Ureter (tissue), 1 donor: ENCODE data around the gene SRP9. TPM values are rescaled to one million over a fixed set of nuclear protein-coding genes. Genes with fewer than 3 reads are reported as not detected.

Experiments used
- DNase-seq: peaks from one replicate; pipeline ENCODE4 v3.0.0-alpha.2; 2020; ENCODE audit warnings: low spot score
- total RNA-seq: library from RNA; stranded (reverse); gene quantifications from one replicate; pipeline ENCODE4 v1.2.4, GENCODE V29; 2023
- donor health status: DM: yes; HTN: yes; CAD: no.

SRP9 gene, protein sequence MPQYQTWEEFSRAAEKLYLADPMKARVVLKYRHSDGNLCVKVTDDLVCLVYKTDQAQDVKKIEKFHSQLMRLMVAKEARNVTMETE
- total RNA-seq = 249 TPM

DNA sequence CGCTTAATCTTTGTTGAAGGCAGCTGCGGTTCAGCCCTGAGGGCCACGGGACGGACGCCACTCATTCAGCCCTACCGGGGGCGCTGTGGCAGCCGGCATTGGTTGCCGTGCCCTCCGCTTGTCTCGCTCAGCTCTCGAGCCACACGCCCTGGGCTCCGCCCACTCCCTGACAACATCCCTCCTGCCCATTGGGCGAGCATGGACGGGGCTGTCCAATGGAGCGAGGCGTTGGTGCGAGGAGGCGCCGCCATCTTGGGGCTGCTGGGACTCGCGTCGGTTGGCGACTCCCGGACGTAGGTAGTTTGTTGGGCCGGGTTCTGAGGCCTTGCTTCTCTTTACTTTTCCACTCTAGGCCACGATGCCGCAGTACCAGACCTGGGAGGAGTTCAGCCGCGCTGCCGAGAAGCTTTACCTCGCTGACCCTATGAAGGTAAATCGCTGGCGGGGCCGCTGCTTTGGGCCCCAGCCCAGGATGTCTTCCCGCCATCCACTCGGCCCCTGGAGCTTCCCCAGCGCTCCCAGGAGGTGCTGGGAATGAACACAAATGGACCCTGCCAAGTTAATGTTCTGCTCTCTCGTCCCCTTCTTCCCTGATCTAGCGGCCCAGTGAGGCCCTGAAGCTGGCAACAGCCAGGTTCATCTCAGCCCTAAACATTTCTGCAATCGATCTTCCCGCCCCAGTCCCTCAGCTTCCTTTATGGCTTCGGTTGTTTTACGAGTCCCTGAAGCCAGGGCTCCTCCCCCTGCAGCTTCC, at the start of gene SRP9:
TSS of gene SRP9 (plus strand) at position 244 of the 754 bp plus-strand sequence. CDS start at position 359, 115 bp downstream.
- DNase-seq = peak; percentile 99

DNA sequence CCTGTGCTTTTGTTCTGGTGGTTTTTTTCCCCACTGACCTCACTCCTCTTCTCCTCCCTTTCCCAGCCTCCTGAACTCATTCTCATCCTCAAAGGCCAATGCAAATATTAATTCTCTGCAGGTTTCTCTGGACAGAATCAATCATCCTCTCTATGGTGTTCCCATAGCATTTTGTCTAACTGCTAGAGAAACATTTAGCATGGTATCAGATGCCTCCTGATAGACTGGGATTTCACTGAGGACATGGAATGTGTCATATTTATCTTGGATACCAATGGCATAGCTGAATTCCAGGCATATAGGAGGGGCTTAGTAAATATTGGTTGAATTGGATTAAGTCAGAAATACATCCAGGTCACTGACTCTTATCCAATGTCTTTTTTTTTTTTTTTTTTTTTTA, 46.1 kb upstream of the SRP9 start:
- DNase-seq = no peak

DNA sequence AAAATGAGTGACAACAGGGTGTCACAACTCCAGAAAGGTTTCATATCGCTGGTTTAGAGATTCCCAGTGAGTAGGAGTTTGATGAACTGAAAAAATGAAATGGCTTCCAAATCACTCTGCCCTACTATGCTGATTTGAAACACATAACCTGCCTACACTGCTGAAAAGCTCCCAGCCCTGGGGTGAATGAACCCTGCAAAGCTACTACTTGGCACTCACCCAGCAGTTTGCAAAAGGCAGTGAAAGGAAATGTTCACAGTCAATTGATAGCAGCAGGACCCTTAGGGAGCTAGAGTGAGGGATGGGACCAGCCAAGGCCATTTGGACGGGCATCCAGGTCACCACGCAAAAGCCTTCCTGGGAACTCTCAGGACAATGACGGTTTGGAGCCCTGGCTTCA, 44.4 kb upstream of the SRP9 start:
- DNase-seq = no peak

DNA sequence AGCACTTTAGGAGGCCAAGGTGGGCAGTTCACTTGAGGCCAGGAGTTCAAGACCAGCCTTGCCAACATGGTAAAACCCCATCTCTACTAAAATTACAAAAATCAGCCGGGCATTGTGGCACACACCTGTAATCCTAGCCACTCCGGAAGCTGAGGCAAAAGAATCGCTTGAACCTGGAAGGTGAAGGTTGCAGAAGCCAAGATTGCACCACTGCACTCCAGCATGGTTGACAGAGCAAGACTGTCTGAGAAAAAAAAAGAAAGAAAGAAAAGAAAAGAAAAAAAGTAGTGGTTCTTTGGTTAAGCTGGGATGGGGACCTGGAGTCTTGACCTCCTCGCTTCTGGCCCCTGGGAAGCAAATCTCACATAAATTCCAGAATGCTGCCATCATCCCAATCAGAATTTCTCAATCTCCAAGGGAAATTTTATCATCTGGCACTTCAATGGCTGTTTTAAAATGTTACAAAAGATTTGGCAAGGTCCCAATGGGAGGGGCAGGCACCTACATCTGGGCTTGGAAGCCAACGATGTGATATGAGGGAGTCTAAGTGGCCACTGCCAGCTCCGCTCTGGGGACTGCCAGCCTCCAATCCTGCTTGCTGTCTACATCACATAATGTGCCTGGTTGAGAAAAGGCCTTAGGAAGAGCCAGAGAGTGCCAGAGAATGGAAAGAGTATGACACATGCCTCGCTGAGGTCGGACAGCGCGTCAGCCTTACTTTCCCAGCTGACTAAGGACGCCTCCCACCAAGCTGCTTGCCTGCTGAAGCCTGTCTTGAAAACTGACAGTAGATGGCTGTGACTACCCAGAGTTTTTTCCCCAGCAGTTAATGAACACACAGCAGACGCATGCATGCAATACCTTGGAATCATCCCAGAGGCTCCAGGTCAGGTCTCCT, 42.1 kb upstream of the SRP9 start:
- DNase-seq = peak; percentile 53

DNA sequence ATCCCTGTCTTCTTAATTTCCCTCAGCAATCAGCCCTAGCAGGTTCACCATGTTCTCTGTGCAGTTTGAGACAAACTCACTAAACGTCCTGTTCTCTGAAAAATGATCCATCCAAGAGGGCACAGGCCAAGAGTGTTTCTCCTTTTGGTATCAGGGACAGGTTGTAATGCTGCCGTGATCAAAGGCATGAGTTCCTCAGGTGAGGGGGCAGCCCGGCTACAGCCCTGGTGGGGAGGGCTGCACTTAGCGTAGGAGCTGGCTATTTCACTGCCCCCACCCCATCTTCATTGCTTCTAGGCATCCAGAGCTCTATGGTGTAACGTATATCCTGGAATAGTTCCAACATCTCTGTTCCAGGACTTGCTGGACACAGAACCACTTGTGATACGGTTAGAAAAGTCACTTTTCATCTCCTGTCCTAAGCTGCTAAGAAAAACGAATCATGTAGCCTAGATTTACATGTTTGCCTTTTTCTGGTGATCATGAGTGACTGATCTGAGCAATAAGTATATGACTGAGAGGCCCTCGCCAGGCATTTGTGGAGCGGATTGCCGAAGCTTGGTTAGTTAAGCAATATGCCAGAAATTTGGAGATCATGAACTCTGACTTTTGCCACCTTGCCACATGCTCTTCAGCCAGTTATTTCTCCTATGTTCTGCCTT, 41.1 kb upstream of the SRP9 start:
- DNase-seq = no peak

DNA sequence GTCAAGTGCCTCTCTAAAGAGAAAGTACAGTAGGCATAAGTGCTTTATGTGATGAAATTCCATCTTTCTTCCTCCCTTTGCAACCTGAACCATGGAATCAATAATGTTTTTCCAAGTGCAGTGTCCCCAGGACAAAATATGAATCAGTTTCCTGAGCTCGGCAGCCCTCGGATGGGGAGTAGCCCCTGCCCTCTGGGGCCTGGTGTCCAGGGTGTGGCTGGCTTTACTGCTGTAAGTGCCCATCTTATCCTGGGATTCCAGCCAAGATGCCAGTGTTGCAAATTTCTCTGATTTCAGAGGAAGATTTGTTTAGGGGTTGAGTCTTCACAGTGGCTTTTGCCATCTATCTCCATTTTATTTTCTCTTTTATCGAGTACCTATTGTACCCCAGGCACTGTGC, 40.5 kb upstream of the SRP9 start:
- DNase-seq = no peak

DNA sequence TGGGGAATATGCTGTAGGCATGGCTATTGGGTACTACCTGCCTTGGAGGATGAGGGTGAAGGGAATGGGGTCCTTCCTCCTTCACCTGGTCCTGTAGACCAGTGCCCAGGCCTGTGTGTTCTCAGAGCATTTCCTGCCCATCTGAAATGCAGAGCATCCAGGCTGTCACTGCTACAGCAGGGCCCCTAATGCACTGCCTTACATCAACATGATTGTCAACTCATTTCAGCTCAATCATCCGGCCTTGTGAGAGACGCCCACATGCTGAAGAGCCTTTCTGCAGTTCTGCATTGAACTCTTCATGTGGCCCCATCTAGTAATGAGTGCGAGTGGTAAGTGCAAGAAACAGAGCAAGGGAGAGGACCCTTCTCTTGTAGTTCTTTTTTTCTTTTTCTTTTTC, 39.8 kb upstream of the SRP9 start:
- no peak for DNase-seq

DNA sequence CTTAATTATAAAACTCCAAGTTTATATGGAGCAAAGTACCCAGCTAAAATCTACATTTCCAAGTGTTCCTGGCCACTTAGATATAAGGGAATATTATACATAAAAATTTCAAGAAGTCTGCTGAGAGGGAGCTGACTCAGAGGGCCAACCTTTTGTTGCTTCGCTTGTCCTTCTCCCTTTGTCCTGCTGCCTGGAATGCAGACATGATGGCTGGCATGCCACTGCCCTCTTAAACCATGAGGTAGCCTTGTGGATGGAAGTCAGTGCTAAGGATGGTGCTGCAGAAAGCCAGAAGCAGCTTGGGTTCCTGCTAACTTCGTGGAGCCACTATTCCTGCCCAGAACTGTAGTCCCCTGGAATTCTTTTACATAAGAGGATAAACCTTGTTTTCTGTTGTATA, 38.9 kb upstream of the SRP9 start:
- DNase-seq = no peak

DNA sequence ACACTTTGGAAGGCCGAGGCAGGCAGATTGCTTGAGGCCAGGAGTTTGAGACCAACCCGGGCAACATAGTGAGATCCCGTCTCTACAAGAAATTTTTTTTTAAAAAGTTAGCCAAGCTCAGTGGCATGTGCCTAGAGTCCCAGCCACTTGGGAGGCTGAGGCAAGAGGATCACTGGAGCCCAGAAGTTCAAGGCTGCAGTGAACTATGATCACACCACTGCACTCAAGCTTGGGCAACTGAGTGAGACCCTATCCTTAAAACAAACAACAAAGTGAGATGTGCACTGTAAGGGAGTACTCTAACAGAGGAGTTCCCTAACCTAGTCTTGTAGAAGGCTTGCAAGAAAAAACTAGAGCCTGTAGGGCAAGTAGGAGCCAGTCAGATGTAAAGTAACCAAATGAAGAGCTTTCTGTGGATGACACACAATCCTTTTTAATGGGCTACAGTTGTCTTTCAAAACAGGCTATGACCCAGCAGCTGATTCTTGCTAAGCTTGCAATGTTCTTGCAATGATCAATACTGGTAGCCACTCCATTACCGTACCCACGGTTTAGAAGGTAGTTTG, 38.0 kb upstream of the SRP9 start:
- no peak for DNase-seq

DNA sequence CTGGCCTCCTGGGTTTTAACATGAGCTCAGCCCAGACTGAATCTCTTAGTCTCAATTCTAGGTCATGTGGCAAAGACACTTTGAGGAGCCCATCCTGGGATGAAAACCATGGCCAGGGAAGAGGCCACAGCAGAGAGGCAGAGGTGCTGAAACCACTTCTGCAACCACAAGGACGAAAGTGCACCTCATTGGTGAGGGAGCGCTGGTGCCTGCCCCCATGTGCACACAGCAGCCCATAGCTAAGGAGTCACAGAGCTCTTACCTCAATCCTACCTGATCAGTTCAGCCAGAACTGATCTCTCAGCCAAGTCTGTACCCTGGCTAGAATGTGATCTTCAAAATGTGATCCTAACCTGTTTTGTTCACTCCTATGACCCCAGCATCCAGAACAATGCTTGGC, 32.9 kb upstream of the SRP9 start:
- no peak for DNase-seq

DNA sequence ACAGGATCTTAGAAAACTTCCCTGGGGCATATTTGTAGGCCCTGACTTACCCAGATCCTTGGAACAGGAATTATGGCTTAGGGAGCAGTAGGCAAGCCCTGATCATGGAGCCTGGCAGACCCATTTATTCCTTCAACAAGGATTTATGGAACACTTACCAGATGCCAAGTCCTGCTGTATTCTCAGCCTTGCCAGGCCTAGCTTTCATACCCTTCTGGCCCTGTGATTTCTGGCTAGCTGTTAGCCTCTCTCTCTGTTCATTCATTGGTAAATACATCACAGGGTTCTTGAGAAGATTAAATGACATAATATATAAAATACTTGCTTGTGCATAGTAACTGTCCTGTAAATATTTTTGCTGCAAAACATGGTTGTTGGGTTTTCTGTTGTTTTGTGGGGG, 32.4 kb upstream of the SRP9 start:
- no peak for DNase-seq

DNA sequence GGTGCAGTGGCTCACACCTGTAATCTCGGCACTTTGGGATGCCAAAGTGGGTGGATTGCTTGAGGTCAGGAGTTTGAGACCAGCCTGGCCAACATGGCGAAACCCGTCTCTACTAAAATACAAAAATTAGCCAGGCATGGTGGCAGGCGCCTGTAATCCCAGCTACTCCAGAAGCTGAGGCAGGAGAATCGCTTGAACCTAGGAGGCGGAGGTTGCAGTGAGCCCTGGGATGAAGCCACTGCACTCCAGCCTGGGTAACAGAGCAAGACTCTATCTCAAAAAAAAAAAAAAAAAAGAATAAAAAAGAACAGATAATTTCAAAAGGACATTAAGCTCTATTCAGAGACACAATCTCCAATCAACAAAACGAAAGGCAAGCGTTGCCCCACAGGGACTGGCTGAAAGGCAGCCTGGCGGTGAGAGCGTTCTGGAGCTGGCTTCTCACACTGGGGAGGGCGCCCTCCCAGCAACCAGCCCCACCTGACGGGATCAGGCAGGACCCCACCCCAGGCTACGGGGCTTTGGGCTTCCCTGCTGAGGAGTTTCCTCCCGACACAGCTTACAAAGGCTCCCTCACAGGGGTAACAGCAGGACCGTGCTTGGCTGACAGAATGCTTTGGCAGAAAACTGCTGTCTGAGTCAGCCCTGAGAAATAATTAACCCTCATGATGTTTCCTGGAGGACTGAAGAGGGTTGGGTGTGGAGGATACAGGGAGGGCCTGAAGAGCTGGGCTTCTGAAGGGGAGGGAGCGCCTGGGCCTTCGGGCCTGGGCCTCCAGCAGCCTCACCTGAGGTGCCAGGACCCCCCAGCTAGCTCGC, 31.1 kb upstream of the SRP9 start:
- DNase-seq = peak; percentile 76

DNA sequence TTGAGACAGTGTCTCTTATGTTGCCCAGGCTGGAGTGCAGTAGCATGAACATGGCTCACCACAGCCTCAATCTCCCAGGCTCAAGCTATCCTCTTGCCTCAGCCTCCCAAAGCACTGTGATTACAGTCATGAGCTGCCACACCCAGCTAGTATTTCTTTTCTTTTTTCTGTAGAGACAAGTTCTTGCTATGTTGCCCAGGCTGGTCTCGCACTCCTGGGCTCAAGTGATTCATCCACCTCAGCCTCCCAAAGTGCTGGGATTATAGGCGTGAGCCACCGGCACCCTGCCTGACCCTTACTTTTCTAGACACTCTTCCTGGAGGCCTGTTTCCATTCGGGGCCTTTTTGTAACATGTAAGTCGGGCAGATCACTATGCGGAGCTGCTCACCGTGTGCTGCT, 30.1 kb upstream of the SRP9 start:
- DNase-seq = no peak

DNA sequence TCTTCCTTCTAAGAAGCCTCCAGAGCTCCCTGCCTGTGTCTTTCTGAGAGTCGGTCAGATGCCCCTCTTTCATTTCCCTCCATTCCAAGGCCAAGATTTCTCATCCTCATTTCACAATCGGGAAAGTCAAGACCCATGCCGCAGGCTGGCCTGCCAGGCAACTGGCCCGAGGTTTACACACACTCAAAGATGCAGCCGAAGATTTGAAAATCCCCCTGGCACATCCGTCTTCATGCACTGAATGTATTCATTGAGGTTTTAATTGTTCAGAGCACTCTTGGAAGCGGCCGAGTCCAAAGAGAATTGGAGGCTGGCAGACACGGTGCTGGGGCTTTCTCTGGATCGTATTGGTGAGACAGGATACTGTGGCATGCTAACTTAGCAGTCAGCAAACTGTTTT, 29.1 kb upstream of the SRP9 start:
- DNase-seq = no peak

DNA sequence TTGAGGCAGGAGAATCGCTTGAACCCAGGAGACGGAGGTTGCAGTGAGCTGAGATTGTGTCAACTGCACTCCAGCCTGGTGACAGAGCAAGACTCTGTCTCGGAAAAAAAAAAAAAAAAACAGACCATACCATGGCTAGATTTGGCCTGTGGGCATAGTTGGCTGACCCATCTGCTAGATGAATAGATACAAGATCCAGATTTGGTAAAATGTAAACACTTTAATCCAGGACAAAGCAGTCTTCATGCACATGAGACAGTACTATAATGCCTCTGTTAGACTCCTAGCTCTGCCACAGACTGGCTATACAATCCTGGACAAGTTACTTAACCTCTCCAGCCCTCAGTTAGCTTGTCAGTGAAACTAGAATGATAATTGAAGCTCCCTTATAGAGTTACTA, 27.9 kb upstream of the SRP9 start:
- DNase-seq = no peak

DNA sequence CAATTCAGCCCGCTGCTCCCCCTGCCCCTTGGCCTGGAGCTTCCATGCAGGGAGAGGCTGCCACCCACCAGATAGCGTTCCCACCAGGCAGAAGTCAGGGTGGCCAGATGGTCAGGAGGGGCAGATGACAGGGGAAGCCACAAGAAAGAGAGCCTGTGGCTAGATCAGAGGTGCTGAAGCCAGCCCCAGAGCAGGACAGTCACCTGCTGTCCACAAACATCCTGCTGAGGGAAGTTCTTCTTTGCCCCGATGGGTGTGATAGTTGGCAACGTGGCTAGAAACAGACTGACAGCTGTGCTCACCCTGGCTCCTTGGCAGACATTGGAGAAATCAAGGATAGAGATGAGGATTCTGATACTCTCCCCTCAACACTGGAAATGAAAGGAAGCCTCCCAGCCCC, 27.2 kb upstream of the SRP9 start:
- no peak for DNase-seq

DNA sequence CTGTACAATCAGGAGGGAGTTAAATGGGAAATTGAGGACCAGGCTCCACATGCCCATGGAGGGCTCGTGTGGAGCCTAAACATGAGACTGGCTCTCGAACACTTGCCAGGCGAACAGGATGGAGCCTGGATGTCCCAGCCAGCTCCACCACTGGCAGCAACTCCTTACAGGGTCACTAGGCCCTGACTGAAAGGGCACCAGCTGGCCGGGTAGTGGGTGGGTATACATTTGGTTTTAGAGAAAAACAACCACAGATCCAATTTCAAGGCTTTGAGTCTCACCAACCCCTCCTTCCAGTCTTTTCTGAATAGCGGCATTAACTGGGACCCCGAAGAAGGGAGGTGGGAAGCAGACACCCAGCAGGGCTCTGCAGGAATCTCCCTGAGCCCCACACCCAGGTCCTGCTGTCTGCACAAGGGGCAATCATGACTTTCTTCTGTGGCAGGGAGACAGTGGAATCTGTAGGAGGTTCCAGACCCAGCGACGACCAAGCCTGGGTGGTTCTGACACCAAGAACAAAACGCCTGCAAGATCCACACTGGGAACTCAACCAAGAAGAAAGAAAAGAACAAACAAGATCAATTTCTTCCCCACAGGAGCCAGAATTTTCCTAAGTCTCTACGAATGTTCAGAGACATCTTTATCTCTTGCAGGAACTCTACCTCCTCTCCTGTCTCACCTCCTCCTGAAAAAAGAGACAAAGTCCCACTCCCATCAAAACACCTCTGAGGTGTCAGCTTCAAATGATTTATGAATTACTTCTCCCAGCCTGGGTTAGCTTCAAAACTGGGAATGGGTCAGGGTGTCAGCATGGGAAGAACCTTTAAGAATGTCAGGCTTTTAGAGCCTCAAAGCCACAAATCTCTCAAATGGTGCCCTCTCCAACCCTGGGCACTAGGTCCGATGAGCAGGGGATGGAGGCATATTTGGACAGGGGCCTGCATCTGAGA, 26.5 kb upstream of the SRP9 start:
- no peak for DNase-seq

DNA sequence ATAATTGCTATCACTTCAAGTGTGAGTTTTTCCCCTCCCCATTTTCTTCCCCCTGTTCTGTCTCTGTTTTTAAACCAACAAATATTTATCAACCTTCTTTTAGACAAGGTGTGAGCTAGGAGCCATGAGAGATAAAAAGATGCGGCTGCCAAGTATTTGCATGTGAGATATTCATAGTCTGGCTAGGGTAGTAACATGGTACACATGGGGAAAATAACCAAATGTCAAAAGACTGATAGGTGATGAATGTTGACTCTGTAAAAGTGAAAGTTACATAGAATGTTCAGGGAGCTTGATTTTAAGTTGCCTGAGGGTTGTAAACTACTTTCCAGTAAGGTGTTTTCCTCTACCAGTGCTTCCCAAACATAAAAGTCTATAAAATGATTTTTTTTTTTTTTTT, 25.4 kb upstream of the SRP9 start:
- no peak for DNase-seq

DNA sequence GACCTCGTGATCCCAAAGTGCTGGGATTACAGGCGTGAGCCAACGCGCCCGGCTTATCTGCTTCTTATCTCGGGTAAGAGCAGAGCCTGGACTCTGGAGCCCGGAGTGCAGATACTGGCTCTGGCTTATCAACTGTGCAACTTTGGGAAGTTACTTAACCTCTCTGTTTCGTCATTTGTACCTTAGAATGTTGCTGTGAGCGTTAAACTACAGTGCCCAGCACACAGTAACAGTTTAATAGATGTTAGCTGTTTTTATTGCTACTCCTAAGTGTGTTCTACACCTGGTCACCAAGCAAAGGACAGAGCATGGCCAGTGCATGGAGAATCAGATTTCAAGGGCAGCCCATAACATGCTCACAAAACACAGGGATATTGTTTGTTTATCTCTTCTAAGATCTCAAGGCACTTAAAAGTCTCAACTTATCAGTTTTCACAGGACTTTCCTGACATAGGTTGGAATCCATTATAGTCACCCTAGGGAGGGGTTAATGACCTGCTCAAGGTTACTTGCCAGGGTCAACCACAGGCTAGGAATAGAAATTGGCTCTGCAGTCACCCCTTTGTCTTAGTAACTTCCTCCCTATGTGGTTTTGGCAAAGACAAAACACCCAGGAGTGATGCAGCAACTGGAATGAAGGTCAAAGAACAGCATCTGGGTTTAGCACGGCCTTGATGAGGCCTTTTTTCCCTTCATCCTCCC, 22.5 kb upstream of the SRP9 start:
- no peak for DNase-seq
